HG03575 (cell line): ENCODE data around the gene RUVBL2.

Experiments
- ATAC-seq: cut with Tn5 transposase; IDR thresholded peaks from one replicate; pipeline ENCODE4 v1.9.1; 2021; ENCODE audit not compliant: unreplicated experiment, insufficient number of reproducible peaks, low FRiP score; ENCODE audit errors: extremely low read depth

RUVBL2 gene

DNA sequence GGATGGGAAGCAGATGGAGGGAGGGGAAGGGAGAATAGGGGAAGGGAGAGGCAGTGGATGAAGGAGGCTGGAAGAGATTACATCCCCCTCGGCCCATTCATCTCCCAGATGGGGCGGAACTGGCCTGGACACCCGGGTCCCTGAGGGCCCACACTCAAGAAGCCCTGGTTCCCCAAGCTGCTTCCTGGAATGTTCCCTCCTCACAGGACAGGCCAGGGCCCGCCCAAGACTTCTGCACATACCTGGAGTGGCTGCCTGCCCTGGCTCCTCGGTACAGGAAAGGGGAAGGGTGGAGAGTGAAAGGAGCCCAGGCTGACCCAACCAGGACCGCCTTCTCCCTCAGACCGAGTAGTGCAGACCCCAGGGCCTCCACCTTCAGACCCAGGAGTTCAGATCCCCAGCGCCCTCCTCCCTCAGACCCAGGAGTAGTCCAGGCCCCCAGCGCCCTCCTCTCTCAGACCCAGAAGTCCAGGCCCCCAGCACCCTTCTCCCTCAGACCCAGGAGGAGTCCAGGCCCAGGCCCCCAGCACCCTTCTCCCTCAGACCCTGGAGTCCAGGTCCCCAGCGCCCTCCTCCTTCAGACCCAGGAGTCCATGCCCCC is 70.4 kb downstream of the RUVBL2 start:
- no peak for ATAC-seq

DNA sequence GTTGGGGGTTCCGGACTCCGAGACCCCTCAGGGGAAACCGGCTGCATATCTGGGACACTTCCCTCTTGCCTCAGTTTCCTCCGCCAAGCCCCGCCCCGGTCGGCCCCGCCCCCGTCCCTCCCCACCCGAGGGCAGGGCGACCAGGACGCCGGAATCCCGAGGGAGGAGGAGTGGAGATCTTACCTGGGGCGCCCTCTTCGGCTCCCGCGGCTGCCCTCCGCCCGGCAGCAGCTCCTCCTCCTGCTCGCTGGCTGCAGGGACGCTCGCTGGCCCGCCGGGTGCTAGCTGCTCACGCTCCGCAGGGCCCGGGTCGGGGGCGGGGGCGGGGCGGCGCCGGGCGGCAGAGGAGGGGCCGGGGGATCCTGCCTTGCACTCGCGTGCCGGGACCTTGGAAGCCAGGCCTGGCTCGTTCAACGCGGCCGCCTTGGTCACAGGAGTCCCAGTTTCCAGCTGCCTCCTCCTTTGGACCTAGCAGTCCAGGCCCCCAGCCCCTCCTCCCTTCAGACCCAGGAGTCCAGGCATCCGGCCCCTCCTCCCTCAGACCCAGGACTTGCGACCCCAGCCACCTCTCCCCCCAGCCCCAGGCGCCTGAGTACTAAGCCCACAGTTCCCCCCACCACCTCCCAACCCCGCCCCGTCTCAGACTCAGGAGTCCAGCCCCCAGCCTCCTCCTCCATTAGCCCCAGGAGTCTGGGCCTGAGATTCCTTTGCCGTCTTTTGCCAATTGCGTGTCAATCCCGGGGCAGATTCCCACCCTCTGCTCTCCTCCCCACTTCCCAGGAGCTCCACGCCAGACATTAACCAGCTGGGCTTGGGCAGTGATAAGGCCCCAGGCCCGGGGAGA is 71.3 kb downstream of the RUVBL2 start, which contains the start of gene NTF4:
Gene NTF4 (minus strand): TSS at position 51 of the 844 bp plus-strand sequence. CDS start 2,821 bp downstream, outside the sequence.
- no peak for ATAC-seq
